ENCODE results near the gene ARHGEF1.

Gene ARHGEF1

GRCh38 chr19:41920882-41921576, 38.0 kb downstream of the ARHGEF1 start:
- DNase-seq = no peak

- no peak for DNase-seq
These were observed 38.9 kb downstream of the ARHGEF1 start for GRCh38 chr19:41921577-41922576.

- no peak for DNase-seq
These were observed 39.6 kb downstream of the ARHGEF1 start for GRCh38 chr19:41922585-41922984.

- no peak for DNase-seq
These were observed 40.2 kb downstream of the ARHGEF1 start for GRCh38 chr19:41923045-41923788.

- no peak for DNase-seq
These were observed 41.5 kb downstream of the ARHGEF1 start for GRCh38 chr19:41924151-41925145.

GRCh38 chr19:41925208-41926003, 42.4 kb downstream of the ARHGEF1 start:
- DNase-seq = no peak

GRCh38 chr19:41926028-41926762, 43.2 kb downstream of the ARHGEF1 start:
- no peak for DNase-seq

GRCh38 chr19:41926763-41927496, 43.9 kb downstream of the ARHGEF1 start:
- DNase-seq = no peak

GRCh38 chr19:41927497-41928192, 44.7 kb downstream of the ARHGEF1 start:
- no peak for DNase-seq

GRCh38 chr19:41928221-41928683, 45.3 kb downstream of the ARHGEF1 start, which contains the start of gene ERFL:
TSS of gene ERFL (minus strand) at chr19:41928449. CDS start at chr19:41912919, 15,530 bp downstream.
- no peak for DNase-seq

- DNase-seq = no peak
These were observed 46.0 kb downstream of the ARHGEF1 start for GRCh38 chr19:41928754-41929535.

- no peak for DNase-seq
These were observed 46.6 kb downstream of the ARHGEF1 start for GRCh38 chr19:41929536-41930071.

GRCh38 chr19:41930322-41930722, 47.3 kb downstream of the ARHGEF1 start:
- DNase-seq = no peak

GRCh38 chr19:41930926-41931592, 48.1 kb downstream of the ARHGEF1 start:
- DNase-seq = no peak

- DNase-seq = no peak
These were observed 49.3 kb downstream of the ARHGEF1 start for GRCh38 chr19:41932259-41932719.

- no peak for DNase-seq
These were observed 49.8 kb downstream of the ARHGEF1 start for GRCh38 chr19:41932720-41933332.

Measured in NCI-H2029 (cell line).